ENCODE measurements around the gene IGF2. TPM values are rescaled to one million over a fixed set of nuclear protein-coding genes. Genes with fewer than 3 reads are reported as not detected.

IGF2 gene
- total RNA-seq, 1 experiment from 2014 or later: 0.29 TPM

GRCh38 chr11:2092464-2092910 lies 46.7 kb downstream of the IGF2 start:
- no peak for DNase-seq (ENCODE audit: low read depth)

GRCh38 chr11:2091786-2092463 lies 47.3 kb downstream of the IGF2 start:
- no peak for DNase-seq (ENCODE audit: low read depth)

- DNase-seq (ENCODE audit: low read depth): no peak
These were observed 48.0 kb downstream of the IGF2 start for GRCh38 chr11:2091112-2091746.

- DNase-seq (ENCODE audit: low read depth): no peak
These were observed 48.7 kb downstream of the IGF2 start for GRCh38 chr11:2090172-2091111.

- peak; percentile 79 for DNase-seq (ENCODE audit: low read depth)
These were observed 49.5 kb downstream of the IGF2 start for GRCh38 chr11:2089536-2090165.

GRCh38 chr11:2088746-2089535 lies 50.2 kb downstream of the IGF2 start:
- no peak for DNase-seq (ENCODE audit: low read depth)

GRCh38 chr11:2088284-2088683 lies 50.9 kb downstream of the IGF2 start:
- no peak for DNase-seq (ENCODE audit: low read depth)

- DNase-seq (ENCODE audit: low read depth): no peak
These were observed 52.7 kb downstream of the IGF2 start for GRCh38 chr11:2086239-2087040.

GRCh38 chr11:2085251-2086066 lies 53.7 kb downstream of the IGF2 start:
- no peak for DNase-seq (ENCODE audit: low read depth)

GRCh38 chr11:2084721-2085120 lies 54.5 kb downstream of the IGF2 start:
- no peak for DNase-seq (ENCODE audit: low read depth)

Other genes with a start within 250 kb of the IGF2 start
- gene PRR33, start 247.5 kb downstream of the IGF2 start, total RNA-seq (2014; rRNA removed; shearing (Covaris generic)): not detected in 2 replicates
- gene TNNT3, start 219.7 kb downstream of the IGF2 start, total RNA-seq (2014; rRNA removed; shearing (Covaris generic)): not detected in 2 replicates
- 165 and 168 TPM in 2 replicates for gene MRPL23, start 192.1 kb downstream of the IGF2 start, total RNA-seq (2014; rRNA removed; shearing (Covaris generic))
- 0.06 TPM in 1 of 2 replicates, not detected in the other for gene H19, start 141.5 kb downstream of the IGF2 start, total RNA-seq (2014; rRNA removed; shearing (Covaris generic))
- not detected in 2 replicates for gene INS, start 21.8 kb upstream of the IGF2 start, total RNA-seq (2014; rRNA removed; shearing (Covaris generic))
- not detected in 2 replicates for gene TH, start 32.4 kb upstream of the IGF2 start, total RNA-seq (2014; rRNA removed; shearing (Covaris generic))
- not detected in 2 replicates for gene ASCL2, start 131.2 kb upstream of the IGF2 start, total RNA-seq (2014; rRNA removed; shearing (Covaris generic))
- gene C11orf21, start 162.5 kb upstream of the IGF2 start, total RNA-seq (2014; rRNA removed; shearing (Covaris generic)): 0.11 and 0.57 TPM in 2 replicates
- not detected in 2 replicates for gene TSPAN32, start 162.6 kb upstream of the IGF2 start, total RNA-seq (2014; rRNA removed; shearing (Covaris generic))
- gene CD81, start 237.9 kb upstream of the IGF2 start, total RNA-seq (2014; rRNA removed; shearing (Covaris generic)): 62.0 and 67.5 TPM in 2 replicates

Data from Daoy (cell line).